A673 (cell line): ENCODE measurements around the gene CDK5RAP2.

ENCODE experiments used
- EZH2 ChIP-seq: fragments of 200-600 bp; sonication (generic); IDR thresholded peaks from 2 replicates; pipeline ENCODE4 v1.6.1; 2017; ENCODE audit warnings: borderline replicate concordance, low read depth, mild to moderate bottlenecking, mixed read lengths, antibody characterized with exemption, low read length; ENCODE audit not compliant: poor library complexity, severe bottlenecking
- TF ChIP-seq, protein P1 (sequence below): fragments of 300-800, 200-600 bp; sonication (generic); conservative IDR thresholded peaks from 2 replicates; pipeline ENCODE4 v1.5.1; 2017; ENCODE audit warnings: low read depth, mild to moderate bottlenecking, antibody characterized with exemption, low read length, moderate library complexity, mixed read lengths

DNA sequence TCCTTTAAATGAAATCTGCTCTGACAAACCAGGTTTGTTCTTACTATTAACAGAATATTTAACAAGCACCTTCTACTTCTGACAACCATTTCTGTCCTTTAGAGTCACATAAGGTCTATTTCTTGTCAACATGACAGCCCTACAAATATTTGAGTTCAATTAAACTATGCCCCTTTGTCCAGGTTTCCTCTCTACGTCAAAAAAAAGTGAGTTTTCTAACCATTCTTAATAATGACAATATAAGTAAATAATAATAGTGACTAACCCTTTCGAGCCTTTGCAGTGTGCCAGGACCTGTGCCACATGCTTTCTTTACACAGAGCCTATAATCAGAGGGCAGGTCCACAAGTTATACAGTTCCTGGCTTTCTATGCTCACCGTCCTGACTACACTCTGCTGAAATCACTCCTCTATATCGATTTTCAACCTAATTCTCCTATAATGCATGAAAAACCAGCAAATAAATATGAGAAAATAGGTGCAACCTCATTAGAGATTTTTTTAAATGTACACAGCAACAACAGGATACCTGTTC, 115.0 kb downstream of the CDK5RAP2 start:
- TF ChIP-seq, protein P1, sequence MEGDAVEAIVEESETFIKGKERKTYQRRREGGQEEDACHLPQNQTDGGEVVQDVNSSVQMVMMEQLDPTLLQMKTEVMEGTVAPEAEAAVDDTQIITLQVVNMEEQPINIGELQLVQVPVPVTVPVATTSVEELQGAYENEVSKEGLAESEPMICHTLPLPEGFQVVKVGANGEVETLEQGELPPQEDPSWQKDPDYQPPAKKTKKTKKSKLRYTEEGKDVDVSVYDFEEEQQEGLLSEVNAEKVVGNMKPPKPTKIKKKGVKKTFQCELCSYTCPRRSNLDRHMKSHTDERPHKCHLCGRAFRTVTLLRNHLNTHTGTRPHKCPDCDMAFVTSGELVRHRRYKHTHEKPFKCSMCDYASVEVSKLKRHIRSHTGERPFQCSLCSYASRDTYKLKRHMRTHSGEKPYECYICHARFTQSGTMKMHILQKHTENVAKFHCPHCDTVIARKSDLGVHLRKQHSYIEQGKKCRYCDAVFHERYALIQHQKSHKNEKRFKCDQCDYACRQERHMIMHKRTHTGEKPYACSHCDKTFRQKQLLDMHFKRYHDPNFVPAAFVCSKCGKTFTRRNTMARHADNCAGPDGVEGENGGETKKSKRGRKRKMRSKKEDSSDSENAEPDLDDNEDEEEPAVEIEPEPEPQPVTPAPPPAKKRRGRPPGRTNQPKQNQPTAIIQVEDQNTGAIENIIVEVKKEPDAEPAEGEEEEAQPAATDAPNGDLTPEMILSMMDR, result no peak
- no peak for TF ChIP-seq EZH2
